GM21825 (cell line): ENCODE measurements around the gene DPYSL4.

Source experiments
- ATAC-seq: cut with Tn5 transposase; IDR thresholded peaks from one replicate; pipeline ENCODE4 v1.9.1; 2021; ENCODE audit warnings: mild to moderate bottlenecking, moderate library complexity; ENCODE audit not compliant: unreplicated experiment

The DPYSL4 gene

DNA sequence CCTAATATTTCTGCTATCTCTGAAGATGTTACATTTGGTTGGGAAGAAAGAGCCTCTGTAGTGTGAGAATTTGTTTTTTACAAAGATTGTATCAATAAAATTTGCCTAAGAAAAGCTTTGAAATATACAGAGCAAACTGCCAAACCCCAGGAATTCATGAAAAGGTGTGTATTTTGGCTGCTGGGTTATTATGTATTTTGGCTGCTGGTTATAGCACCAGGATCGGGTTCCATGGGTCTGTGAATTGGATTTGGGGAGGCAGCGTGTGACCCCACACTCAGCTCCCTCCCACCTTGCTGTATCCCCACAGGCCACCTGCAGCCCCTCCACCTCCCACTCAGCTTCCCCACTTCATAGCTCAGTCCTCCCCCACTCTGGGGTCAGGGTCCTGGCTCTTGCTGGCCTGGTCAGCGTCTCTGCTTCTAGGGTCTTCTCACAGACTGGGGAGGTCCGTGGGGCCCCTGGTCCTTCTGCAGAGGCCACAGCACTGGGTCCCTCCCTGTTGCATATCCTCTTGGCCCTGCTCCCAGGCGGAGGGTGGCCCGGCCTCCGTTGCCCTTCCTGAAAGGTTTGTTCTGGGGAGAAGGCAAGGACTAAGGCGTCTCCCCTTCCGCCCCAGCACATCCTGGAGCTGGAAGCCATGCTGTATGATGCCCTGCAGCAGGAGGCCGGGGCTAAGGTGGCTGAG, 24.0 kb upstream of the DPYSL4 start:
- ATAC-seq, result no peak

DNA sequence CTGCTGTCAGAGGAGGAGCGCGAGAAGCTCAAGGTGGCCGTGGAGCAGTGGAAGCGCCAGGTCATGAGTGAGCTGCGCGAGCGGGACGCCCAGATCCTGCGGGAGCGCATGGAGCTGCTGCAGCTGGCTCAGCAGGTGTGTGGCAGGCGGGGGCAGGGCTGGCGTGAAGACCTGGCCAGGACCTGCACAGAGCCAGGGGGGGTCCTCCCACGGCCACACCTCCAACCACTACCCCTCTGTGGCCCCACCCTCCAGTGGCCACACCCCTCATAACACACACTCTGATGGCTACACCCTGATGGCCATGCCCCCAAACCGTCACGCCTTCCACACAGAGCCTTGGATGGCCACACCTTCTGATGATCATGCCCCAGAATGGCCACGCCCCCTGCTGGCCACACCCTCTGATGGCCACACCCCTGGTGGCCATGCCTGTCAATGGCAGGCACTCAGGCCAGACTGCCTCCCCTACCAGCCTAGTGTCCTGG, 23.4 kb upstream of the DPYSL4 start:
- peak; percentile 55 for ATAC-seq

DNA sequence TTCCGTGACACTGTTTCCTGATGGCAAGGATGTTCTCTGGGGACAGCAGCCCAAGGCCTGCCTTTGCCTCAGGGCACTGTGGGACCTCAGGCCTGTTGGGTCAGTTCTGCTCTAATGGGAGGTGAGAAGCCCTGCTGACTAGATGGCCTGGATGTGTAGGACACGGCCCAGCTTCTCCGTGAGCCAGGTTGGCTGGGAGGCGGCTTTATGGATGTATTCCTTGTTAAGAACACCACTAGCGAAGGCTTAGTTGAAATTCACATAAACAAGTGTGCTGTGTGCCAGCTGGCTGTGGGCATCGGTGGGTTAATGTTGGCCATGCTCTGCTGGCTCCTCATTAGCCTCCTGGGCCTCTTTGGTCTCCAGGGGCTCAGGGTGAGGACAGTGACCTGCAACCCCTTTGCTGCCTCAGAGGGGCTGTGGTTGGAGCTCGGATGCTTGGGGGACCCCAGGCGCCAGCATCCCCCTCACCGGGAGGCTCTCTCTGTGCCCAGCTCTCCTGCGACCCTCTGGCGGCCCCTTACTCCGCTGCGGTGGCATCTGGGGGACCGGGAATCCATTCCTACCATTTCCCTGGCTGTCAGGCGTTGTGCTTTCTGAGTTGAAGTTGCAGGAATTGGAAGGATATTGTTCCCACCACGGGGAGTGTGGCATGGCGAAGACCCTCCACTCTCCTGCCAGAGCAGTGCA, 22.8 kb upstream of the DPYSL4 start:
- ATAC-seq, result no peak

DNA sequence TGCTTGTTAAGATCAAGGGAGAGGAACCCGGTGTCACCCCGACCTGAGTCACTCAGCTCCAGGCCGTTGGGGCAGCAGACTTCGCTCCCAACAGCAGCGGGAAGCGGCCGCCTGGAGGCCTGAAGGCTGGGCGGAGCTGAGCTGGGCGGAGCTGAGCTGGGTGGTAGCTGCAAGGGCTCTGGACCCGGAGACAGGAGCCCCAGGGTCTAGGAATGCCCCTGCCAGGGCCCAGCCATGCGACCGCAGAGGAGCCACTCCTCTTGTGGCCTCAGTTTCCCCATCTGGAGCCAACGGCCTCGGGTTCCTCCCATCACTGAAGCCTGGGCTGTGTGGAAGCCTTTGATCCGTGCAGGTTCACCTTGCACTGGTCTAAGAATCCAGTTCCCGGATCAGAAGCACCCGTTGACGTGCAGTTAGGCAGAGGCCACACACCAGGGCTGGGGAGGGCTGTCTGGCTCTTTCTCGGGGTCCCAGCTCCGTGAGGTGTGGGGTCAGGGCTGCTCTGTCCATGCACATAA, 21.9 kb upstream of the DPYSL4 start:
- no peak for ATAC-seq

DNA sequence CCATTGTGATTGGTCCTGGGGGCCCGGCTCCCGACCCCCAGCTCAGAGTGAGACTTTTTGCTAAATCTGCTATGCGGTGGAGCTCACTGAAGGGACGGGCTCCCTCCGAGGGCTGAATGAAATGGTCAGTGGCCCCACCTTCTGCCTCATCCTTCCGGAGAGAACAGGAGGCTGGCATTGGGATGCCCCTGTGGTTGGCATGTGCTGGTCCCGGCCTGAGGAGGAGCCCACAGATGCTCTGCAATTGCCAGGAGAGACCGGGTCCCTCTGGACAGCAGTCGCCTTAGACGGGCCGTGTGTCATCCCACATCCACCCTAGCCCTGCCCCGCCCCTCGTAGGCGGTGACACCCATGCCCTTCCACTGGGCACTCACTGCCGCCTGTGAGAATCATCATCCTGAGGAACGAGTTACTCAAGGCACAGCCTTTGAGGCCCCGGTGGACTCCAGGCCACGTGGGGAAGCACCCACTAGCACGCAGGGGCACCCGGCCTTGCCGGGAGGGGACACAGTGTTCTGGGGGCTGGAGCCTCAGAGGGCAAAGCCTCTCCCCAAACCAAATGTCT, 21.2 kb upstream of the DPYSL4 start:
- ATAC-seq, result no peak

DNA sequence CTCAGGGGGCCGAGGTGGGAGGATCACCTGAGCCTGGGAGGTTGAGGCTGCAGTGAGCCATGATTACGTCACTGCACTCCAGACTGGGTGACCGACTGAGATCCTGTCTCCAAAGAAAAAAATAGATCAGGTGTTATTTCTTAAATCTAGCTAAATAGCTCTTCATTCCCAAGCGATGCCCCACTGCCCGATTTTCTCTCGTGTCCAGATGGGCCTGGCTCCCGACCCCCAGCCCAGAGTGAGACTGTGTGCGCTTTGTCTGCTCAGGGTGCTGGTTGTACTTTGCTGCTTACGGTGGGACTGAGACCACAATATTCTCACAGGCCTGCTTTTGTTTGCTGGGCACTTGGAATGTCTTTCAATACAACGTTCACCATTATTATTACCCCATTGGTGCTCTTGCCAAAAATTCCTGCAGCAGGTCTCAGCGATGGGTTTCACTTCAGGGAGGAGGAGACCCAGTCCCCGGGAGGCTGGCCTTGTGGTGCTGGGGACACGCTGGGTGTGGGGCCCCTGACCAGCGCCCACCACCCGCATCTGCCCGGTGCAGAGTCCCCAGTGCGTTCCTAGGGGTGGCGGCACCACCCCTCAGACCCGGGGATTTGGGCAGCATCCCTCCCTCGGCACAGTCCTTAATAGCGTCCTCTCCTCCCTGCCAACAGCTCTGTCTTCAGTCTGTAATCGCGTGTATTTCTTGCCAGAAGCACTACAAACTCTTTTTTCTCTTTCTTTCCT, 20.4 kb upstream of the DPYSL4 start:
- no peak for ATAC-seq

DNA sequence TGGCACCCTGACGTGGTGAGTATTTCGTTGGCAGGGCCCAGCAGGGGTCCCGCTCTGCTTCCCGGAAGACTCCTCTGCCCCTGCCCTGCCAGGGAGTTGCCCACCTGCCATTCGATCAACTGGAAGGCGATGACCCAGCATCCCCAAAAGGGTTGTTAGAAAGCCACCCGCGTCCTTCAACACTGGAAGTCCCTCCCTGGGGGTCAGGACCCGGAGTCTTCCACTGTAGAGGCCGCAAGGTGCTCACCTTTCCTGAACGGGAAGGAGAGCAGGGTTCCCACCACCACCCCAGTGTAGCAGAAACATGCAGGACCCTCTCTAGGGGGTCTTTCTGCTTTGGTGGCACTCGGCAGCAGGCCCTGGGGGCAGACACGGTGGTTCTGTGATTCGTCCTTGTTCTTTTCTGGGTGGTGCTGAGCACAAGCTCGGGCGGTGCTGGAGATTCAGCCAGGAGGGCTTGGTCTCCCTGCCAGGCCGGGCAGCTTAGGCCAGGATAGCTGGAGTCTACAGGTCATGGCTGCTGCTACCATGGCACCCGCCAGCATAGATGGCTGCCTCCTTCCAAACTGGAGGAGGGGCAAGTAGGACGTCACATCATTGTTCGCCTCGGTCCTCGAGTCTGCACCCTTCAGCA, 19.6 kb upstream of the DPYSL4 start:
- no peak for ATAC-seq

DNA sequence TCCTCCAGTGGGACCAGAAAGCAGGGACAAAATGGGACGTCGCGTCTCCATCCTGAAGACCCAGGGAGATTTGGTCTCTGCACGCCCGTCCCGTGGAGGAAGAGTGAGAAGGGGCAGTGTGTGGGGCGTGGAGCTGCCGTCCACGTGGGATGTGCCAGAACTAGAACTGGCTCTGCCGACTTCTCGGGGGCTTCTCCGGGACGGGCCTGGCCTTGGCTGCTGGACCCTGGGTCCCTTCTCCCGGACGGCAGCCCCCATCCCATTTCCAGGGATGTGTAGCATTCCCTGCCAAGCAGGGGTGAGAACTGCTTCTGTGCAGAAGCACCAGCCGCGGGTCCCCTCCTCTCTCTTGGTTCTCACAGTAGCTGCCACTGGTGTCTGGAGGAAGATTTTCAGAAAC, 18.8 kb upstream of the DPYSL4 start:
- no peak for ATAC-seq

DNA sequence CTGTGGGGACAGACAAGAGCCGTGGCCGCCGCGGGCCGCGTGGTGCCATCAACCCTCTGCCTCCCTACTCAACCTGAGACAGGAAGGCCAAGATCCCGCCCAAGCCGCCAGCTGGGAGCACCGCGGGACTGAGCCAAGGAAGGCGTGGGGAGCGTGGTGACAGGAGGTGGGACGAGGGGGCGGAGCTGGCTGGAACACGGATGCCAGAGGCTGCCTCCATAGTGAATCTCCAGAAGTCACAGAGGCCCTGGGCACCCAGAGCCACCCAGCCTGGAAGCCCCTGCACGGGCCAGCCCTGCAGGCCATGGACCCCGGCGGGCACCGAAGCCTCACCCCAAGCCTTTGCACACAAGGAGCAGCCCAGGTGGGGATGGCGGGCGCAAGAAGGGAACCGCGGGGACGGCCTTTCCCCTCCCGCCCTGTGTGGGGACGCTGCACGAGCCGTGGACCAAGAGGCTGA, 18.1 kb upstream of the DPYSL4 start:
- no peak for ATAC-seq

DNA sequence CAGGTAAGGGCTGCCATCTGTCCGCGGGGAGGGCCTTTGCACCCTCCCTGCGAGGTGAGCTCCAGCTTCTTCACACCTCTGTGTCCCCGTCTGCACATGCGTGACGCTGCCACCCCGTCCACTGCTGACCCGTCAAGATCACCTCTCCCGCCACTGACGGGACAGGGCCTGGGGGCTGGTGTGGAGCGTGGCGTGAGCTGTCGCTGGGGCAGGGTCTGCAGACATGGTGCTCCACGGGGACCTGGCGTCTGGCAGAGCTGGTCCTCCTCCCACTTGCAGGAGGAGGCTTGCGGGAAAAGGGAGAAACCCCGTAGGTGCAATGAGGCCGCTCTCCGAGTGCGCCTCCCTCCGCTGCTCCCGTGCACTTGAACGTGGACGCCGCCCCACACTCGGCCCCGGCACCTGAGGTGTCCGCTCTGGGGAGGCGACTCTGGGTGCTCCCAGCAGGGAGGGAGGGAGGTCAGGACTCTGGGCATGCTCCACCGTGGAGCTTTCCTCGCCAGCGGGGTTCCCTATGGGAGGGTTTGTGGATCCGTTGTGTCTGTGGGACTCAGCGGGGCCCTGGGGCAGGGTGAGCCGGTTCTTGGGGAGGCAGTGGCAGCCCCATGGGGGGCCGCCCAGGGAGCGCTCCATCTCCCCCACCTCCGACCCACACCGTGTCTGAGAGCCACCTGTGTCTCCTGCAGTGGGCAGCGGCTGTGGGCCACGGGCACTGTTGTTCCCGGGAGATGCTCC, 17.6 kb upstream of the DPYSL4 start:
- ATAC-seq, result no peak

DNA sequence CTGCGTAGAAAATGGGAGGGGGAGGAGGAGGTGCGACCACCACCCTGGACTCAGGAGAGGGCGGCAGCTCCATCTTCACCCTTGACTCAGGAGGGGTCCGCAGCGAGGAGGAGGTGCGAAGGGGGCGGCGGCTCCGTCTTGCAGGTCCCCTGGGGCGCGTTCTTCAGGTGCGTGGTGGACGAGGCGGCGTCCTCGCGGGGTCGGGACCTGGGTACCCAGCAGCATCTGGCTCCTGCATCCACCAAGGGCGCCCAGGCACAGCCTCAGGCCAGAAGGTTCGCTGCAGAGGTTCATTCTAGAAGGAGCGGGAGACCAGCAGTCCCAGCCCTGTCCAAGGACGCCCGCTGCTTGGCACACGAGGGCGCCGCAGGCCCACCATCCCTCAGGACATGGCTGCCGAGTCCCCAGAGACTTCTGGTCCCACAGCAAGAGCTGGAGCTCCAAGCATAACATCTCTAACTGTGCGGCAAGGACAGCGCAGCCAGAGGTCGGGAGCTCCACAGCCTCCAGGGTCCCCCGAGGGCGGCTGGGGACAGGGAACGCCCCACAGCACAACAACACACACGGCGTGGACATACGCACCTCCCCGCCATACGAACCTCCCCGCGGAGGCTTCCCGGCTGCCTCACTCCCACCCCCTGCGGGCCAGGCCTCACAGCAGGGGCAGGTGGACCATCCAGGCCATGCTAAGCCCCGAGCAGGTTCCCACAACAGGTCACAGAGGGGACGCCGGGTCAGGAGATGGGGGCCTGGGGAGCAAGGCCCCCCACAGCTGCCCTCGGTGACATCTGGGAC, 16.8 kb upstream of the DPYSL4 start:
- ATAC-seq, result no peak

DNA sequence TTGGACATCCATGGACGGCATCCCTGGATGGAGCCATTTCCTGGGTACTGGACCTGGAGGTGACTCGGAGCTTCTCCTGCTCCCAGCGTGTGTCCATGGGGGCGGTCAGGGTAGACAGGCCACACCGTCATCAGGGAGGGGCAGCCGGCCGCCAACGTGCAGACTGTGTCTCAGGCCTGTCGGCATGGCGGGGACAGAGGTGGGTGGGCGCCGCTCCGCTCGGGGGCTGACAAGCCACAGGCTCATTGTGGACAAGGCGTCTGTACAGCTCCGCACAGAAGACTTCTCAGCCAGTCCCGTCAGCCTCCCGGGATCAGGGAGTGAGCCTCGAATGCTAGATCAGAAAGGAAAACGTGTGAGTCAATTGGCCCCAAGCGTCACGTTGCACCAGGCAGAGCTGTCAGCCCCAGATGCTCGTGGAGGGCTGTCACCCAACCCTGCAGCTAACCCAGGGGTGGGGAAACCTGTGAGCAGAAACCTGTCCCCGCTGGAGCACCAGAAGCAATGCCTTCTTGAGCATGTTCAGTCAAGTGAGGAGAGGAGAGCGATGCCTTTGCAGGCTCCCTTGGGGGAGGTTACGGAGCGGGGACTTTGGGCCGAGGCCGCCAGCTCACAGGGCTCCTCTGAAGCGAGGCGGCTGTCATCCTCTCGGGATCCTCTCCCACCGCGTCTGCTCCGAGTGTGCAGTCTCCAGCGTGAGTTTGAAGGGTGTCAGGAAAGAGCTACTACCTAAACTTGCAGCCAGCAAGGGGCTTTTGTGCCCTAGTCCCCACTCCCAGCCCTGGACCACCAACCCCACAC, 16.0 kb upstream of the DPYSL4 start:
- ATAC-seq, result no peak

DNA sequence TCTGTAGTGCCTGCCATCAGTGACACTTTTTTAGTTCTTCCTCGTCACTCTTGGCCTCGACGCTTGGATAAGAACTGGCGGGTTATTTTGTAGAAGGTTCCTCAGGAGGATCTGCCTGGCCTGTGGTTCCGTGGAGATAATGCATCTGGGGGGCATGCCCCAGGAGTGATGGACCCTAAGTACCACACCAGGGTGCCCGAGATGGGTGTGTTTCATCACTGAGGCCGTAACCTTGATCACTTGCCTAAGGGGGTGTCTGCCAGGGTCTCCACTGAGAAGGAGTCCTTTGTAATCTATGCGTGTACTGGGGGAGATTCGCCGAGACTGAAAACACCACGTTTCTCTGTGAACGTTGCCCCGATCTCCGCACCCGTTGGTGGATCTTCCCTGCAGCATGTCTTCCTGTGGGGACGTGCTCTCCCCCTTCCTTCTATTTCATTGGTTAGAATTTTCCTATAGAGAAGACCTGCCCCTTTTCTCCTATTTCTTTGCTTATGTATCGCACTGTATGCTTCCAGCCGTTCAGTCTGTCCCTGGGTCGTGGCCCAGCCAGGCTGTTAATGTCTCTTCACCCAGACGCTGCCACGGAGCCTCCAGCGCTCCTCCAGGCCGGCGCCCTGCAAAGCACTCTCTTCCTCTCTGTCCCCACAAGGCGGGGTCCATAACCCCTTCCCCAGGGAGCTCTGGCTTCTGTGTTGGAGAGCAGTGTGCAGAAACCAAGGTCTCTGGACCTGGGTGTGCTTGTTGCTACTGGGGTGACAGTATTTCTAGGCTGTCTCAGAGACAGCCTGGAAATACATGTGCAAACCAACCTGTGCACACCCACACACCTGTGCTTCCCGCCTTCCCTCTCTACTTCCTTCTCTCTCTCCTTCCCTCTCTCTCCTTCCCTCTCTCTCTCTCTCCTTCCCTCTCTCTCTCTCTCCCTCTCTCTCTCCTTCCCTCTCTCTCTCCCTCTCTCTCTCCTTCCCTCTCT, 14.4 kb upstream of the DPYSL4 start:
- no peak for ATAC-seq

DNA sequence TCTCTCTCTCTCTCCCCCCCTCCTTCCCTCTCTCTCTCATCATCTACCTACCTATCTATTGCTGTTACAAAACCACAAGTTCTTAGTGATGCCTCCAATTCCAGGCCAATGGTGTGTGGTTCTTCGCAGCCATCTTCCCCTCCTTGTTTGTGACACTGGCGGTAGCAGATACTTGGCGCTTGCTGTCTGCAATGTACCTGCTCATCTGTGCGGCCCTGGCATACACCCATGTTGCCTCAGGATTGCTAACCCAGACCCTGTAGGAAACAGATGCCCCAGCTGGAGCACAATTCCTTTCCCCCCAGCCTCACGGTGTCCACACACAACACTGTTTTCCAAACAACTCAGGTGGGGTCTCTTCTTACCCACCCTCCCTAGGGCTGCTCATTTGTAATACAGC, 13.6 kb upstream of the DPYSL4 start:
- ATAC-seq, result no peak

DNA sequence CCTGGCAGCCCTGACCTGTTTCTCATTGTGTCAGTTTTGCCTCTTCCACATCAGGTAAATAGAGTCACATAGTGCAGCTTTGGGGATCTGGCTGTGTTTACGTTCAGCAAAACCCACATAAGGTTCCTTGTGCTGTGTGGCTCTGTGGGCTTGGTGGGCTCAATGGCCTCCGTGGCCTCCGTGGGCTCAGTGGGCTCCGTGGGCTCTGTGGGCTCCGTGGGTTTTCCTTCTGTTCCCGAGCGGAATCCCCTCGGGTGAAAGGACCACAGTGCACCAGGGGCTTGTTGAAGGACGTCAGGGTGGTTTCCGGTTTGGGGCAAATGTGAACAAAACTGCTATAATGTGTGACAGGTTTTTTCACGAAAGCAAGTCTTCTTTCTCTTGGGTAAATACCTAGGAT, 12.5 kb upstream of the DPYSL4 start:
- ATAC-seq, result no peak

DNA sequence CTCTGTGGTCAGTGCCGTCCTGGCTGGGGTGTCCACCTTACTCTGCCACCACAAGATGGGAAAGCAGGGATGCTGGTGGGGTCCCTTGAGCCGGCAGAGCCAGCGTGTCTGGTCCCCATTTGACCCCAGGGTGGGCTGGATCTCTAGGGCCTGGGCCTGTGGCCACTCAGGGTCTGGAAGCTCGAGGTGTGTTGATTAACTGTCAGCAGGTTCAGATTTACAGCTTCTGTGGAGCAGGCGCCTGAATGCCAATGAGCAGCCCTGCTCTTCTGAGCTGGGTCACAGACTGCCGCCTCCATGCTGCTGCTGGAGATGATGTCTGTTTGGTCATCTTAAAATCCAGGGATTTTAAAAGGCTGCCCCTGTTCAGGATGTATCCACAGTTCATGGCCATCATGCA, 11.3 kb upstream of the DPYSL4 start:
- no peak for ATAC-seq

DNA sequence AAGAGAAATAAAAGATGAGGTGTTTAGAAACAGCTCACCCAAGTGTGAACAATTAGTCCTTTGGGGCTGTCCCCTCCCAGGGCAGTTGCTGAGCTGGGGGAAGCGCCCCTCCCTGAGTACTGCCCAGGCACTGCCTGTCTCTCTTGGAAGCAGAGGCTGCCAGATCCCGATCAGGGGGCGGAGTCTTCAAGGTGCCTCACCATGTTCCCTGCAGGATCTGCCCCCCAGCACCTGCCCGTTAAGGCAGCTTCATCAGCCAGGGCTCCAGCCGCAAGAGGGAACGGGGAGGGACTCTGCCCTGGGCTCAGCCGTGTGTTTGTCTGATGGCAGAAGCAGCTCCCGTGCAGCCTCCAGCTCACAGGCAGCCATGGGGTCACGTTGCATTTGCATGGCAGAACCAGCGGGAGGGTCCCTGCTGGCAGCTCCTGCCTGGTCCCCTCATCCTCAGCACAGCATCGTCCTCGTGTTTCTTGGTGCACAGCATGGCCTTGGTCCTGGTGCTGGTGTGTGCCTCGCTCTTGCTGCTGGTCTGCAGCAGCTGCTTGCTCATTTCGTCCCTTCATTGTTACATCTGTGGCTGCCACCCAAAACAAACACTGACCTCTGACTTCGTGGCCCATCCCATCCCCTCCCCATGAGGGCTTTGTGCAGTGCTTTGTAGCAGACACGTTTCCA, 10.7 kb upstream of the DPYSL4 start:
- ATAC-seq, result no peak
